ENCODE results near the gene HIPK4. TPM values are rescaled to one million over a fixed set of nuclear protein-coding genes. Genes with fewer than 3 reads are reported as not detected.

HIPK4 gene
- polyA plus RNA-seq, 3 donors = 0.09 TPM; not detected in 2

- no peaks in the 10 kb centered on the region for H3K36me3 Mint-ChIP-seq
- peaks cover 27% of the 10 kb centered on the region for H3K4me1 Mint-ChIP-seq
- Histone ChIP-seq H4K20me1 (ENCODE audit: insufficient read depth, low read length) (no peaks in the 10 kb centered on the region), H3K4me3 (replicated peaks in 1 of 3; ENCODE audit: low read depth in 2 of 3, low read length in 3 of 3) (peak overlapping the region in 1 of 3 experiments; percentile 37), H3K9me3 (replicated peaks in 1 of 2; ENCODE audit: control insufficient read depth in 1 of 2, insufficient read depth in 1 of 2, low read length in 2 of 2) (no peaks in the 10 kb centered on the region), H3K79me2 (ENCODE audit: insufficient read depth, low read length) (no peaks in the 10 kb centered on the region), H3K9ac (ENCODE audit: insufficient read depth, low read length, poor library complexity, severe bottlenecking) (no peak overlapping the region), H3K4me1 (ENCODE audit: control insufficient read depth in 1 of 2, insufficient read depth in 2 of 2, low read length in 2 of 2) (peaks cover 19 to 23% of the 10 kb centered on the region in 2 donors), H3K27me3 (ENCODE audit: control insufficient read depth in 2 of 2, insufficient read depth in 2 of 2, low read length in 2 of 2) (no peaks in the 10 kb centered on the region), H2AFZ (ENCODE audit: insufficient read depth, low read depth, low read length, poor library complexity, severe bottlenecking) (peak overlapping the region; percentile 79), H3K27ac (ENCODE audit: low read depth in 1 of 2, low read length in 2 of 2) (no peak overlapping the region), H3K4me2 (replicated peaks; ENCODE audit: extremely low read depth, low read length, poor library complexity, severe bottlenecking) (peak overlapping the region; percentile 49), H3K36me3 (replicated peaks in 1 of 2; ENCODE audit: control insufficient read depth in 1 of 2, insufficient read depth in 2 of 2, low read length in 2 of 2) (no peaks in the 10 kb centered on the region)
- peak overlapping the region; percentile 9 to 78 for H3K4me3 Mint-ChIP-seq
- H3K27ac Mint-ChIP-seq = peak overlapping the region in 1 of 7 donors; percentile 73
- H3K27me3 Mint-ChIP-seq (ENCODE audit: low read depth in 3 of 3) = peaks cover under 1 to 8% (median 5%) of the 10 kb centered on the region in 3 donors
- H3K9me3 Mint-ChIP-seq = peaks cover 0 to 2% (median 0%) of the 10 kb centered on the region in 7 donors
- WGBS (ENCODE audit: insufficient coverage) = 35% methylated on average over 20 of the region's 22 CpGs
- intact Hi-C loops (cut with micrococcal nuclease) = no loop called here
- DNase-seq = peak in 1 of 3 donors; percentile 25
- no peak for TF ChIP-seq CTCF (IDR thresholded peaks at IDR 0.05)
These were observed 18.0 kb upstream of the HIPK4 start for GRCh38 chr19:40407714-40408597.

- Mint-ChIP-seq H3K4me1 (peaks cover 27% of the 10 kb centered on the region), H3K4me3 (peak overlapping the region; percentile 89 to 99), H3K9me3 (peaks cover 0 to 3% (median 0%) of the 10 kb centered on the region in 7 donors), H3K36me3 (peaks cover 0 to 3% of the 10 kb centered on the region in 2 donors), H3K27ac (peak overlapping the region; percentile 77 to 97 (median 85)), H3K27me3 (ENCODE audit: low read depth in 3 of 3) (peaks cover 2 to 12% (median 2%) of the 10 kb centered on the region in 3 donors)
- no peaks in the 10 kb centered on the region for H3K9me3 ChIP-seq (replicated peaks in 1 of 2; ENCODE audit: control insufficient read depth in 1 of 2, insufficient read depth in 1 of 2, low read length in 2 of 2)
- H3K27me3 ChIP-seq (ENCODE audit: control insufficient read depth in 2 of 2, insufficient read depth in 2 of 2, low read length in 2 of 2) = no peaks in the 10 kb centered on the region
- peak overlapping the region; percentile 91 for H3K4me2 ChIP-seq (replicated peaks; ENCODE audit: extremely low read depth, low read length, poor library complexity, severe bottlenecking)
- H3K9ac ChIP-seq (ENCODE audit: insufficient read depth, low read length, poor library complexity, severe bottlenecking) = peak overlapping the region; percentile 57
- peak overlapping the region; percentile 27 to 82 (median 76) for H3K4me3 ChIP-seq (replicated peaks in 1 of 3; ENCODE audit: low read depth in 2 of 3, low read length in 3 of 3)
- WGBS (ENCODE audit: insufficient coverage) = 1% methylated on average over 11 of the region's 41 CpGs
- no peaks in the 10 kb centered on the region for H3K79me2 ChIP-seq (ENCODE audit: insufficient read depth, low read length)
- H3K36me3 ChIP-seq (replicated peaks in 1 of 2; ENCODE audit: control insufficient read depth in 1 of 2, insufficient read depth in 2 of 2, low read length in 2 of 2) = no peaks in the 10 kb centered on the region
- intact Hi-C loops (cut with micrococcal nuclease) = loop anchor here in 1 of 2 donors (5.0 kb wide), 1 partner anchor 56 kb away; the partner anchor contains the start of genes C19orf47 and PLD3
- peak overlapping the region; percentile 91 for H2AFZ ChIP-seq (ENCODE audit: insufficient read depth, low read depth, low read length, poor library complexity, severe bottlenecking)
- peaks cover 23 to 31% of the 10 kb centered on the region in 2 donors for H3K4me1 ChIP-seq (ENCODE audit: control insufficient read depth in 1 of 2, insufficient read depth in 2 of 2, low read length in 2 of 2)
- H3K27ac ChIP-seq (ENCODE audit: low read depth in 1 of 2, low read length in 2 of 2) = peak overlapping the region; percentile 48 to 67
- no peaks in the 10 kb centered on the region for H4K20me1 ChIP-seq (ENCODE audit: insufficient read depth, low read length)
- no peak for TF ChIP-seq CTCF (IDR thresholded peaks at IDR 0.05)
- peak; percentile 71 to 87 (median 81) for DNase-seq
These were observed 13.4 kb upstream of the HIPK4 start for GRCh38 chr19:40403262-40403984.

Data from CD14-positive monocyte (primary cell).